ENCODE data around the gene SMARCA5.

DNA sequence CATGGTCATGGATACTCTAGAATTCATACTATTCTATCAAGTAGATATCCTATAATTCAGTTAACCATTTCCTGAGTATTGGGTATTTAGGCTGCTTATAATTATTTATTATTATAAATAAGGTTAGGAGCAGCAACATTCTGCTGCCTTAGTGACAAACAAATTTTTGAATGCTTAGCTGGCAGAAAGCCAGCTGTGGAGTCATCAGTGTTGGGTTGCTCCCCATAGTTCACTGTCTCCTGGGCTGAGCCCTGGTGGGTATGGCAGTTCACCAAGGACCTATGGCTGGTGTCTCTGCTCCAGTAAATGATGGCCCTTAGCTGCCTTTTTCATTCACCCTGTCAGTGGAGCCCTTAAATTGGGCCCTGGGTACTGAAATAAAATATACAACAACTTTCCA, 61.8 kb downstream of the SMARCA5 start:
- no peak for TF ChIP-seq RARB (CRISPR knock-in tag; IDR thresholded peaks at IDR 0.05)
- TF ChIP-seq ZFP30 (CRISPR knock-in tag; IDR thresholded peaks at IDR 0.05) = no peak
- TF ChIP-seq, protein P1, sequence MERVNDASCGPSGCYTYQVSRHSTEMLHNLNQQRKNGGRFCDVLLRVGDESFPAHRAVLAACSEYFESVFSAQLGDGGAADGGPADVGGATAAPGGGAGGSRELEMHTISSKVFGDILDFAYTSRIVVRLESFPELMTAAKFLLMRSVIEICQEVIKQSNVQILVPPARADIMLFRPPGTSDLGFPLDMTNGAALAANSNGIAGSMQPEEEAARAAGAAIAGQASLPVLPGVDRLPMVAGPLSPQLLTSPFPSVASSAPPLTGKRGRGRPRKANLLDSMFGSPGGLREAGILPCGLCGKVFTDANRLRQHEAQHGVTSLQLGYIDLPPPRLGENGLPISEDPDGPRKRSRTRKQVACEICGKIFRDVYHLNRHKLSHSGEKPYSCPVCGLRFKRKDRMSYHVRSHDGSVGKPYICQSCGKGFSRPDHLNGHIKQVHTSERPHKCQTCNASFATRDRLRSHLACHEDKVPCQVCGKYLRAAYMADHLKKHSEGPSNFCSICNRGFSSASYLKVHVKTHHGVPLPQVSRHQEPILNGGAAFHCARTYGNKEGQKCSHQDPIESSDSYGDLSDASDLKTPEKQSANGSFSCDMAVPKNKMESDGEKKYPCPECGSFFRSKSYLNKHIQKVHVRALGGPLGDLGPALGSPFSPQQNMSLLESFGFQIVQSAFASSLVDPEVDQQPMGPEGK (CRISPR knock-in tag; IDR thresholded peaks at IDR 0.05; ENCODE audit: borderline replicate concordance) = no peak
- TF ChIP-seq TCF4 (CRISPR knock-in tag; IDR thresholded peaks at IDR 0.05; ENCODE audit: borderline replicate concordance) = no peak
- TF ChIP-seq PPARA (CRISPR knock-in tag; IDR thresholded peaks at IDR 0.05; ENCODE audit: borderline replicate concordance) = no peak
- TF ChIP-seq CREB5 (CRISPR knock-in tag; IDR thresholded peaks at IDR 0.05; ENCODE audit: low read depth) = no peak
- TF ChIP-seq ARNTL (CRISPR knock-in tag; IDR thresholded peaks at IDR 0.05; ENCODE audit: borderline replicate concordance, low read depth) = no peak
- no peak for TF ChIP-seq TOX (CRISPR knock-in tag; IDR thresholded peaks at IDR 0.05; ENCODE audit: borderline replicate concordance)
- TF ChIP-seq, protein P2, sequence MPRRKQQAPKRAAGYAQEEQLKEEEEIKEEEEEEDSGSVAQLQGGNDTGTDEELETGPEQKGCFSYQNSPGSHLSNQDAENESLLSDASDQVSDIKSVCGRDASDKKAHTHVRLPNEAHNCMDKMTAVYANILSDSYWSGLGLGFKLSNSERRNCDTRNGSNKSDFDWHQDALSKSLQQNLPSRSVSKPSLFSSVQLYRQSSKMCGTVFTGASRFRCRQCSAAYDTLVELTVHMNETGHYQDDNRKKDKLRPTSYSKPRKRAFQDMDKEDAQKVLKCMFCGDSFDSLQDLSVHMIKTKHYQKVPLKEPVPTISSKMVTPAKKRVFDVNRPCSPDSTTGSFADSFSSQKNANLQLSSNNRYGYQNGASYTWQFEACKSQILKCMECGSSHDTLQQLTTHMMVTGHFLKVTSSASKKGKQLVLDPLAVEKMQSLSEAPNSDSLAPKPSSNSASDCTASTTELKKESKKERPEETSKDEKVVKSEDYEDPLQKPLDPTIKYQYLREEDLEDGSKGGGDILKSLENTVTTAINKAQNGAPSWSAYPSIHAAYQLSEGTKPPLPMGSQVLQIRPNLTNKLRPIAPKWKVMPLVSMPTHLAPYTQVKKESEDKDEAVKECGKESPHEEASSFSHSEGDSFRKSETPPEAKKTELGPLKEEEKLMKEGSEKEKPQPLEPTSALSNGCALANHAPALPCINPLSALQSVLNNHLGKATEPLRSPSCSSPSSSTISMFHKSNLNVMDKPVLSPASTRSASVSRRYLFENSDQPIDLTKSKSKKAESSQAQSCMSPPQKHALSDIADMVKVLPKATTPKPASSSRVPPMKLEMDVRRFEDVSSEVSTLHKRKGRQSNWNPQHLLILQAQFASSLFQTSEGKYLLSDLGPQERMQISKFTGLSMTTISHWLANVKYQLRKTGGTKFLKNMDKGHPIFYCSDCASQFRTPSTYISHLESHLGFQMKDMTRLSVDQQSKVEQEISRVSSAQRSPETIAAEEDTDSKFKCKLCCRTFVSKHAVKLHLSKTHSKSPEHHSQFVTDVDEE (CRISPR knock-in tag; IDR thresholded peaks at IDR 0.05) = no peak
- TF ChIP-seq ZFP3 (CRISPR knock-in tag; IDR thresholded peaks at IDR 0.05) = no peak
- no peak for TF ChIP-seq GLIS3 (CRISPR knock-in tag; IDR thresholded peaks at IDR 0.05)

All from SK-N-SH treated with all-trans-retinoic acid at 6 μM for 48 hours (cell line).